Choroid plexus epithelial cell (primary cell): ENCODE results near the gene DOLPP1.
"Not testable (repeated sequence)": the region's sequence is repeated elsewhere in the genome, so short reads cannot be mapped to it uniquely, and the experiment has no call there.

Source experiments
- DNase-seq: peaks from one replicate; pipeline ENCODE4 v3.0.0-alpha.2; 2010; ENCODE audit warnings: low read depth
- H3K4me3 ChIP-seq: 2 replicates; pipeline ENCODE4 v1.5.1; 2011; ENCODE audit warnings: low read depth, mild to moderate bottlenecking, control low read depth, low read length, moderate library complexity
- TF ChIP-seq, protein P1 (sequence below): conservative IDR thresholded peaks from 2 replicates; pipeline ENCODE4 v1.5.1; 2011; ENCODE audit warnings: low read depth, mild to moderate bottlenecking, control low read depth, inconsistent platforms, low read length, moderate library complexity

DOLPP1 gene

DNA sequence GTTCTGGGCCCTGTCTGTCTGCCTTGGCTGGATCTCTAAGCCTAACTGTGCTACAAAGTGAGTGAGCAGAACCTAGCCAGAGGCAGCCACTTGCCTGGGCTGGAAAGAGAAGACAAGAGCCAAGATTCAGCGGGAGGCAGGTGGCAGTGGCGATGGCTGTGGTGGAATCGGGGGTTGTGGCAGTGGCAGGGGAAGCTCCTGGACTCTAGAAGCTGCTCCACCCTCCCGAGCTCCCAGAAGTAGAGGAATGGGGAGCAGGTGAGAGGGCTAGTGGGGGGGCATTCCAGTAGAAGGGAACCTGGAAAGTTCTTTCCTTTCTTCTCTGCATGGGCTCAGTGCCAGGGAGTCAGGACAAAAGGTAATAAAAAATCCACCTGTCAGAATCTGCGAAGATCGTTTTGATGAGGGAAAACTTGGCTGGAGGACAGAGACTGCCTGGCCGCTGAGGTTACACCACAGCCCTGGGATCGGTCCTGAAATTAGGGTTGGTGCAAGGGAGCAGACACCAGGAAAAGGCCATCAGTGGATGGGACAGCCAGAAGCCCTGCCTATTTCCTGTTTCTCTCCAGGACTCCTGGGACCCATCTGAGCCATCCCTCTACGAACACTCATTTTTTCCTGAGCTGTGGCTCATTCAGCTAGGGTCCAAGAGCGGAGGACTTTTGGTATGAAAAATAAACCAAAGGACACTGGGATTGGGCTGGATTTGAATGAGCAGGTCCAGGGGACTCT lies 28.1 kb downstream of the DOLPP1 start:
- TF ChIP-seq, protein P1, sequence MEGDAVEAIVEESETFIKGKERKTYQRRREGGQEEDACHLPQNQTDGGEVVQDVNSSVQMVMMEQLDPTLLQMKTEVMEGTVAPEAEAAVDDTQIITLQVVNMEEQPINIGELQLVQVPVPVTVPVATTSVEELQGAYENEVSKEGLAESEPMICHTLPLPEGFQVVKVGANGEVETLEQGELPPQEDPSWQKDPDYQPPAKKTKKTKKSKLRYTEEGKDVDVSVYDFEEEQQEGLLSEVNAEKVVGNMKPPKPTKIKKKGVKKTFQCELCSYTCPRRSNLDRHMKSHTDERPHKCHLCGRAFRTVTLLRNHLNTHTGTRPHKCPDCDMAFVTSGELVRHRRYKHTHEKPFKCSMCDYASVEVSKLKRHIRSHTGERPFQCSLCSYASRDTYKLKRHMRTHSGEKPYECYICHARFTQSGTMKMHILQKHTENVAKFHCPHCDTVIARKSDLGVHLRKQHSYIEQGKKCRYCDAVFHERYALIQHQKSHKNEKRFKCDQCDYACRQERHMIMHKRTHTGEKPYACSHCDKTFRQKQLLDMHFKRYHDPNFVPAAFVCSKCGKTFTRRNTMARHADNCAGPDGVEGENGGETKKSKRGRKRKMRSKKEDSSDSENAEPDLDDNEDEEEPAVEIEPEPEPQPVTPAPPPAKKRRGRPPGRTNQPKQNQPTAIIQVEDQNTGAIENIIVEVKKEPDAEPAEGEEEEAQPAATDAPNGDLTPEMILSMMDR: no peak
- H3K4me3 ChIP-seq: no peak overlapping the region
- DNase-seq: no peak

- DNase-seq: no peak
- H3K4me3 ChIP-seq: peak overlapping the region; percentile 92
- TF ChIP-seq, protein P1: no peak
Observed at GRCh38 chr9:129109537-129109903, 28.6 kb downstream of the DOLPP1 start.

DNA sequence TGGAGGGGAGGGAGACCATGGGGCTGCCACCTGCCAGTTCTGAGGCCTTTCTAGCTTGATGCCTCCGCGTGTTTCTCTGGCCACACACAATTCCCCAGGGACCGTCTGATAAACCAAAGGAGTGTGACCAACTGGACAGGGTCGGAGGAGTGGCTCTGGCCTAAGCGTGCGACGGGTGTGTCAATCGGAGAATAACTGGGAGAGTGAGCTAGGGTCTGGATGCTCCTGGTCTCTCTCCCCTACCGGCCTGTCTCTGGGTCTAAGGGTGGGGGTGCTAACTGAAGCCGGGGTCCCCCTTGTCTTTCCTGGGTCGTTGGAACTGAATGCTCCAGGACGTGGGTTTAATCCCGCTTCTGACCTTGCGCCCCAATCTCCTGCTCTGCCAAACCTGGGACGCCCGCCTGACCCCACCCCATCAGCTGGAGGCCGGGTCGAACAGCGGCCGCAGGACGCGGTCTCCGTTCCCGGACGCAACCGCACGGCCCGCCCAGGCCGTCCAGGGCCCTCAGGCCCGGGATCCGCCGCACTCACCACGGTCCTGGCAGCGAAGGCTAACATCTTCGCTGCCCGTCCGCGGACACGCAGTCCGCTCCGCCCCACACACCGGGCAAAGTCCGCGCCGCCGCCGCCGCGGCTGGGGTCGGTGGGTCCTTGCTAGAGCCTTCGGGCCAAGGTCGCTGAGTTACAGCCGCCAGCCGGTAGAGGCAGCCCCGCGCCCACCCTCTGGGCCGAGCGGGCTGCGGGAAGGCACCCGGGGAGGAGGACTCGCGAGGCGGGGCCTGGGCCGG lies 29.2 kb downstream of the DOLPP1 start:
- no peak for DNase-seq
- peak overlapping the region; percentile 92 for H3K4me3 ChIP-seq
- TF ChIP-seq, protein P1: no peak

DNA sequence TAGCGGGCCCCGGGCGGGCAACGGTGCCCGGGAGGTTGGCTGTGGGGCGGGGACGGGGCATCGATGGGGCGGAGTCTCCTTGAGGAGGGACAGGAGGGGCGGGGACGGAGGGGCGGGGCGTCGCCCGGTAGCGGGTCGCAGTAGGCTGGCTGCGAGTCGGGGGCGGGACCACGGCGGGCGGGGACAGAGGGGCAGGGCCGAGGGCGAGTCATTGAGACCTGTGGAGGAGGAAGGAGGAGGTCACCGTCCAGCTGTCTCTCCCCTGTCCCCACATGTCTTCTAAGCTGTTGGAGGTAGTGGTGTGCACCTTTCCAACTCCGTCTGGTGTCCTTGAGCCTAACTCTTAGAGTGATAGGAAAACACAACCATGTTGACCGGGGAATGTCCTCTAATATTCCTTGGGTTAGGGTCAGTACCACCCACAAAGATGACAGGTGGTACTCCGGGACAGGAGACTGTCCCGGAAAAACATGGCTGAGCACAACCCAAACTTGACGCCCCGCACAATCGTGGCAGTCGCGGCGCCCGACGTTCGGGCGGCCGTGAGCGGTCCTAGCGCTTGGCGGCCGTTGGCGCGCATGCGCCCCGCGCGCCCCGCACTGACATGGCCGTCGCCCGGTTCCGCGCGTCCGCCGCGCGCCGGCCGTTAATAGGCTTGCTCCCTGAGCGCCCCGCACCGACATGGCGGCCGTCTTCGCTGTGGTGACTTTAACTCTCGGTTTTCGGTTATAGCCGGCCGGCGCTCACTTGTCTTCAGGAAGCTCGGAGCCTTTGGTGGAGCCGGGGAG lies 30.0 kb downstream of the DOLPP1 start, which contains the start of the genes CRAT and PTPA:
TSS of gene CRAT (minus strand) at position 54 of the 788 bp plus-strand sequence. CDS start 284 bp downstream, outside the sequence.
TSS of gene PTPA (plus strand) at position 676 of the 788 bp plus-strand sequence. CDS start 186 bp downstream, outside the sequence.
- TF ChIP-seq, protein P1: no peak
- peak; percentile 96 for DNase-seq
- peak within 1 kb of the TSS; percentile 92 for H3K4me3 ChIP-seq

GRCh38 chr9:129111528-129112151 lies 30.7 kb downstream of the DOLPP1 start:
- peak; percentile 58 for DNase-seq
- peak overlapping the region; percentile 92 for H3K4me3 ChIP-seq
- TF ChIP-seq, protein P1: no peak

GRCh38 chr9:129112526-129112925 lies 31.6 kb downstream of the DOLPP1 start:
- DNase-seq: not testable (repeated sequence)
- peak overlapping the region; percentile 92 for H3K4me3 ChIP-seq
